GM06990 (cell line): Measurements from ENCODE around the gene UMODL1.
A peak's percentile ranks its signal among the peaks of the same experiment; 100 is the strongest.

Experiments used
- DNase-seq: peaks from one replicate; pipeline ENCODE4 v3.0.0-alpha.2; 2011; ENCODE audit not compliant: insufficient read length; ENCODE audit errors: extremely low read depth
- H3K27me3 ChIP-seq: replicated peaks from 2 replicates; pipeline ENCODE4 v1.6.0; 2011; ENCODE audit warnings: low read length; ENCODE audit not compliant: control insufficient read depth, insufficient read depth
- H3K36me3 ChIP-seq: 2 replicates; pipeline ENCODE4 v1.5.1; 2011; ENCODE audit warnings: low read length; ENCODE audit not compliant: control insufficient read depth, insufficient read depth
- H3K4me3 ChIP-seq: replicated peaks from 2 replicates; pipeline ENCODE4 v1.5.1; 2011; ENCODE audit warnings: low read depth, mild to moderate bottlenecking, control low read depth, low read length
- CTCF ChIP-seq: IDR thresholded peaks from 2 replicates; pipeline ENCODE4 v1.5.1; 2011; ENCODE audit warnings: low read length, control low read depth, mild to moderate bottlenecking, inconsistent platforms; ENCODE audit not compliant: insufficient read depth, poor library complexity, severe bottlenecking

Gene UMODL1

GRCh38 chr21:42161401-42161955 is 90.4 kb downstream of the UMODL1 start:
- H3K27me3 ChIP-seq: peaks cover 5% of the 10 kb centered on the region
- no peak for TF ChIP-seq CTCF
- no peak for DNase-seq
- no peak overlapping the region for H3K4me3 ChIP-seq
- no peaks in the 10 kb centered on the region for H3K36me3 ChIP-seq

GRCh38 chr21:42161956-42162681 is 91.0 kb downstream of the UMODL1 start:
- Histone ChIP-seq H3K36me3 (no peaks in the 10 kb centered on the region), H3K27me3 (peaks cover 3% of the 10 kb centered on the region), H3K4me3 (no peak overlapping the region)
- no peak for TF ChIP-seq CTCF
- no peak for DNase-seq

- H3K36me3 ChIP-seq: no peaks in the 10 kb centered on the region
- no peak for TF ChIP-seq CTCF
- no peak overlapping the region for H3K4me3 ChIP-seq
- peaks cover 2% of the 10 kb centered on the region for H3K27me3 ChIP-seq
- DNase-seq: no peak
Measured at GRCh38 chr21:42162831-42163510, 91.9 kb downstream of the UMODL1 start.

GRCh38 chr21:42163511-42163863 is 92.4 kb downstream of the UMODL1 start:
- no peak for DNase-seq
- Histone ChIP-seq H3K4me3 (no peak overlapping the region), H3K27me3 (peaks cover 2% of the 10 kb centered on the region), H3K36me3 (no peaks in the 10 kb centered on the region)
- no peak for TF ChIP-seq CTCF

GRCh38 chr21:42164064-42164789 is 93.1 kb downstream of the UMODL1 start:
- no peak overlapping the region for H3K4me3 ChIP-seq
- no peak for DNase-seq
- no peaks in the 10 kb centered on the region for H3K36me3 ChIP-seq
- peak; percentile 74 for TF ChIP-seq CTCF
- peaks cover 2% of the 10 kb centered on the region for H3K27me3 ChIP-seq
